ENCODE data around the gene GGT5.

GGT5 gene

GRCh38 chr22:24235315-24235714 lies 9.6 kb downstream of the GGT5 start:
- TF ChIP-seq CTCF (IDR thresholded peaks at IDR 0.05; ENCODE audit: low read depth, low read length, missing control alignments) = no peak
- no peak overlapping the region for H3K4me3 ChIP-seq (replicated peaks; ENCODE audit: low read depth, low read length)
- no peak for DNase-seq (ENCODE audit: extremely low read depth, low read depth)

GRCh38 chr22:24233816-24234215 lies 11.1 kb downstream of the GGT5 start:
- no peak overlapping the region for H3K4me3 ChIP-seq (replicated peaks; ENCODE audit: low read depth, low read length)
- DNase-seq (ENCODE audit: extremely low read depth, low read depth) = no peak
- TF ChIP-seq CTCF (IDR thresholded peaks at IDR 0.05; ENCODE audit: low read depth, low read length, missing control alignments) = no peak

- TF ChIP-seq CTCF (IDR thresholded peaks at IDR 0.05; ENCODE audit: low read depth, low read length, missing control alignments) = no peak
- DNase-seq (ENCODE audit: extremely low read depth, low read depth) = no peak
- no peak overlapping the region for H3K4me3 ChIP-seq (replicated peaks; ENCODE audit: low read depth, low read length)
These were observed 11.6 kb downstream of the GGT5 start for GRCh38 chr22:24233235-24233634.

GRCh38 chr22:24232725-24233124 lies 12.2 kb downstream of the GGT5 start:
- TF ChIP-seq CTCF (IDR thresholded peaks at IDR 0.05; ENCODE audit: low read depth, low read length, missing control alignments) = no peak
- DNase-seq (ENCODE audit: extremely low read depth, low read depth) = no peak
- H3K4me3 ChIP-seq (replicated peaks; ENCODE audit: low read depth, low read length) = no peak overlapping the region

GRCh38 chr22:24232124-24232523 lies 12.8 kb downstream of the GGT5 start:
- TF ChIP-seq CTCF (IDR thresholded peaks at IDR 0.05; ENCODE audit: low read depth, low read length, missing control alignments) = no peak
- no peak overlapping the region for H3K4me3 ChIP-seq (replicated peaks; ENCODE audit: low read depth, low read length)
- DNase-seq (ENCODE audit: extremely low read depth, low read depth) = no peak

- no peak for DNase-seq (ENCODE audit: extremely low read depth, low read depth)
- no peak for TF ChIP-seq CTCF (IDR thresholded peaks at IDR 0.05; ENCODE audit: low read depth, low read length, missing control alignments)
- H3K4me3 ChIP-seq (replicated peaks; ENCODE audit: low read depth, low read length) = no peak overlapping the region
These were observed 13.2 kb downstream of the GGT5 start for GRCh38 chr22:24231706-24232105.

- DNase-seq (ENCODE audit: extremely low read depth, low read depth) = no peak
- TF ChIP-seq CTCF (IDR thresholded peaks at IDR 0.05; ENCODE audit: low read depth, low read length, missing control alignments) = peak; percentile 25
- no peak overlapping the region for H3K4me3 ChIP-seq (replicated peaks; ENCODE audit: low read depth, low read length)
These were observed 13.8 kb downstream of the GGT5 start for GRCh38 chr22:24230911-24231656.

Data from HFF-Myc (cell line).